Fibroblast of the conjunctiva (primary cell): Measurements from ENCODE around the gene CD79A.
"Not testable (repeated sequence)": the region's sequence is repeated elsewhere in the genome, so short reads cannot be mapped to it uniquely, and the experiment has no call there.

Experiments used
- DNase-seq: peaks from one replicate; pipeline ENCODE4 v3.0.0-alpha.2; 2010; ENCODE audit warnings: low read depth

Gene CD79A

GRCh38 chr19:41905273-41906002, 28.4 kb downstream of the CD79A start:
- DNase-seq = no peak

DNA sequence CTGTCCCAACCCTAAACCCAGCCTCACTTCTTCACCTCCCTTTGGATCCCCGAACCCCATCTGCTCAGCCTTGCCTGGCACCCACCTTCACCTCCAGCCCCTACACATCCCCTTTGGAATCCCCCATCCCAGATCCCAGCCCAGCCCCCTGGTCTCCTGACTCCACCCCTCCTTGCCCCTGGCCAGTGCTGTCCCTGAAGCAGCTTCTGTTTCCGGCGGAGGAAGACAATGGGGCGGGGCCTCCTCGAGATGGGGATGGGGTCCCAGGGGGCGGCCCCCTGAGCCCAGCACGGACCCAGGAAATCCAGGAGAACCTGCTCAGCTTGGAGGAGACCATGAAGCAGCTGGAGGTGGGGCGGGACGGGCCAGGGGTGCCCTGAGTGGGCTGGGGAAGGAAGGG, 29.2 kb downstream of the CD79A start:
- no peak for DNase-seq

GRCh38 chr19:41906916-41907680, 30.0 kb downstream of the CD79A start:
- no peak for DNase-seq

GRCh38 chr19:41907994-41908615, 31.0 kb downstream of the CD79A start:
- no peak for DNase-seq

DNA sequence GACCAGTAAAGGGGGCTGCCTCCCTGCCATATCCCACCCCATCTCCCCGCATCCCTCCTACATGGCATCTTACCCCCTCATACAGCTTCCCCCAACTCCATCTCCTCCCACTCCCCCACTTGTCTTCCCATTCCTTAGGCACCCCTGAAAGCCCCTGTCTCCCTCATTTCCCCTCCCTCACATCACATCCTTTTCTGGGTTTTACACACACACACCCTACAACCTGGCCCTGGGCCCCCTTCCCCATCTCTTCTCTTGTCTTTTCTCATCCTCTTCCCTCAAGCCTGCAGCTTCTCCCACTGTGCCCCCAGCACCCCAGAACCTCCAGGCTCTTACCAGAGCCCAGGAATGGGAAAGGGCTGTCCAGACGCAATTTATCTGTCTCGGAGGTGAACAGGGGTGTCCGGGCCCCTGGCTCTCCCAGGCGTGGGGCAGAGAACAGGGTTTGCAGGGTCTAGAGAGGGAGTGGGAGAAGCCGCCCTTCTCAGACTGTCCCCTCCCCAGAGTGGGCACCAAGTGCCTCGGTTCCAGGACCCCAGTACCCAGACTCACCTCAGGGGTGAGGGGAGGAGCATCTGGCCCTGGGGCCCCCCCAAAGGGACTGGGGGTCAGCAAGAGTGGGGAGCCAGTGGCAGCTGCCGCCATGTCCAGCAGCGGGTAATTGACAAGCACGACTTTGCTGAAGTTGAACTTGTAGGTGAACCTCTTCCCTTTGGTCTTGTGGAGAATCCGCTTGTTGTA, 31.8 kb downstream of the CD79A start:
- no peak for DNase-seq

DNA sequence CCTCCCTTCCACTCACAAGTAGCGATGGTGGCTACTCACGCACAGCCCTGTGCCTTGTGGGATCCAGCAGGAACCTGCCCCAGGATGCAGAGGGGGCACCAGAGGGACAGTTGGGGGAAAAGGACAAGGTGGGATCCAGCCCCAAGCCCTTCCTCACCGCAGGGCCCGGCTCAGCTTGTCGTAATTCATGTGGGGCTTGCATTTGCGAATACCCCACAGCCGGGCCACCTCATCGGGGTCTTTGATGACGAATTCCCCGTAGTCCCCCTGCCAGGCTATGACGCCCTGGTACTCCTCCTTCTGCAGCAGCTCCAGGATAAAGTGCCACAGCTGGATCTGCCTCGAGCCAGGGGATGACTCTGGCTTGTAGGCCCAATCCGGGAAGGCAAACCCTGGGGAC, 32.6 kb downstream of the CD79A start:
- DNase-seq = no peak

- DNase-seq = no peak
Observed at GRCh38 chr19:41910240-41910991, 33.3 kb downstream of the CD79A start.

- DNase-seq = no peak
Observed at GRCh38 chr19:41910992-41911888, 34.2 kb downstream of the CD79A start.

DNA sequence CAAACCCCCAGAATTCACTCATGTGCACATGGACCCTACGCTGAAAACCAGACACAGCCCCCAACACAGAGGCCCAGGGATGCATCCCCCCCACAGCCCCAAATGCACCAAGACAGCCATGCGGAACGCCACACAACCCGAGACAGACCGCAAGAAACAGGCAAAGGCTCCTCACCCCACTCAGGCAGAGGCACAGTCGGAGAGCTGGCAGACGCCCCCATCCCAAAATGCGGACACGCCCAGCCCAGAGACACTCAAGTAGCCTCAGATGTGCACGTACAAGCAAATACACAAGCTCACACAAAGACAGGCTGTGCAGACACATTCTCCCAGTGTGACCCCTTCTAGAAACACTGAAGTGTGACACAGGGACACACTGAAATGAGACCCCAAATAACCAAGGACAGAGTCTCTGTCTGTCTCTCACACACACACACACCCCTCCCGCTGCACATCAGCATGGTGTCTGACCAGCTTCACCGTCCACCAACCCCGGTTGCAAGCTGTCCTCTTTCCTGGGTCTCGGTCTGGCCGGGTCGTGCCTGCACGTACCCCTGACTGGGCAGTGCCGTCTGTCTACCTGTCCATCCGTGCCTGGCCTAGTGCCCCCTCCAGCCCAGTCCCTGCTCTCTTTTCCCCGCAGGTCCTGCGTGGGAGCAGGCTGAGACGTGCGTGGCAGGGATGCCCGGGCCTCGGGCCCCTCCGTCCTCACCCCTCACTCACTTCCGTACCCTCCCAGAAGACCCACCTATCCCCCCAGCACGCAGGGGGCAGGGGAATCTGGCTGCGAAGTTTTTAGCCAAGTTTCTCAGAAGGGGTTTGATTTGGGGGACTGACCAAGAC, 35.0 kb downstream of the CD79A start:
- DNase-seq = no peak

GRCh38 chr19:41912899-41913537, 35.9 kb downstream of the CD79A start:
- DNase-seq = no peak

- DNase-seq = no peak
Observed at GRCh38 chr19:41913538-41914423, 36.7 kb downstream of the CD79A start.

DNA sequence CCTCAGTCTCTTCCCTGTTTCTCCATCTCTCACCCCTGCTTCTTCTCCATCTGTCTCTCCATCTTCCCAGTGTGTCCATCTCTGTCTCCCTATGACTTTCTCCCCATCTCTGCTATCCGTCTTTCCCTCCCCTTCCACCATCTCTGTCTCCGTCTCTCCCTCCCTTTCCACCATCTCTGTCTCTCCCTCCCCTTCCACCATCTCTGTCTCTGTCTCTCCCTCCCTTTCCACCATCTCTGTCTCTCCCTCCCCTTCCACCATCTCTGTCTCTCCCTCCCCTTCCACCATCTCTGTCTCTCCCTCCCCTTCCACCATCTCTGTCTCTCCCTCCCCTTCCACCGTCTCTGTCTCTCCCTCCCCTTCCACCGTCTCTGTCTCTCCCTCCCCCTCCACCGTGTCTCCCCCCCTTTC, 37.4 kb downstream of the CD79A start:
- not testable (repeated sequence) for DNase-seq

DNA sequence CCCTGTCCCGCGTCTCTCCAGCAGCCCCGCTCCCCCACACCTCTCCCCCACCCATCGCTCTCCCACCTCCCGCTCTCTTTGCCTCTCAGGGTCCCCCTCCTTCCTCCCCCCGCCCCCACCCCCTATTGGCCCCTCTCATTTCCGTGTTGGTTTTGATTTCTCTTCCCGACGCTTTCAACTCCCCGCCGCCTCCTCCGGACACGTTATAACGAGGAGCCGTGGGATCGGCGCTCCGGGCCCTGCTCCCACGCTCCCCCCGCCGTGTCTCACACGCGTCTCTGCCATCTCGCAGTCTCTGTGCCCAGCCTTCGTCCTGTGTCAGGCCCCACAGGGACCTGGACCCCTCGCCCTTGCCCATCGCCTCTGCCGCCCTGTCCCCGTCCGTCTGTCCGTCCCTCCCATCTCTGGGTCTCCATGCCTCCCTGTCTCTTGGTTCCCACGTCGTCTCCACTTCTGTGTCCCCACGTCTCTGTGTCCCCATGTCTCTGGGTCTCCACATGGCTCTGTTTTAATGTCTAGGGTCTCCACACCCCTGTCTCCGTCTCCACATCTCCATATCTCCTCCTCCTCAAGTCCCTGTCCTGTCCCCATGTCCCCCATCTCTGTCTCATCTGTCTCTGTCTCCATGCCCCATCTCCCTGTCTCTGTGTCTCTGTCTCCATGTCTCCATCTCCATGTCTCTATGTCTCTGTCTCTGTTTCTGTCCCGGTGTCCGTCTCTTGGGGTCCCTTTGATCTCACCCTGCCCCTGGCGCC, 38.1 kb downstream of the CD79A start:
- no peak for DNase-seq

- DNase-seq = no peak
Observed at GRCh38 chr19:41915776-41916414, 38.8 kb downstream of the CD79A start.

DNA sequence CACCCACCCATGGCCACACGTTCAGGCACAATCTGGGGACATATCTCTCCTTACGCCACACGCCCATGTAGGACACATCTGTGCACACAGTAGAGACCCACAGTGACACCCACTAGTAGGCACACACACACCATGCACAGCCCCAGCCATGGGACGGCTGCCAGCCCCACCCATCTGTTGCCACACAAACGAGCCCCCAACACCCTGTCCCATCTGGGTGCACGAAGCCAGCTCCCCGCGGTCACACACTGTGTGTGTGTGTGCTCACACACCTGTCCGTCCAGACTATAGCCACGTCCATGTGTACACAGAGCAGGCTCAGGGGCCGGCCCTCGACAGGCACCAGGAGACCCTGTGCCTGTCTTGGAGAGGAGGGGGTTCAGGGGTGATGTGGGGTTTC, 40.6 kb downstream of the CD79A start:
- DNase-seq = no peak

- no peak for DNase-seq
Observed at GRCh38 chr19:41918095-41918494, 41.0 kb downstream of the CD79A start.
